ENCODE data around the gene CHAT. TPM values are rescaled to one million over a fixed set of nuclear protein-coding genes. Genes with fewer than 3 reads are reported as not detected.

CHAT gene
- polyA plus RNA-seq, 2 of the 4 experiments (the other 2 are of a cell fraction) = not detected

GRCh38 chr10:49579621-49580020 lies 34.2 kb upstream of the CHAT start:
- H3K27ac ChIP-seq = no peak overlapping the region
- ChIA-PET POLR2A (no interaction called here), CTCF (interaction anchor here (0.6 to 1.5 kb wide), 3 partner anchors 14 to 82 kb away, joined by 3 to 6 read pairs (median 5); no protein-coding TSS in a partner anchor)
- no peaks in the 10 kb centered on the region for H3K4me1 ChIP-seq
- ATAC-seq = no peak
- H3K9me3 ChIP-seq = no peaks in the 10 kb centered on the region
- DNase-seq (ENCODE audit: low read depth in 1 of 2, low spot score in 1 of 2) = no peak
- WGBS (ENCODE audit: missing lambda C conversion rate) = 13% methylated on average over 2 of the region's 2 CpGs
- FAIRE-seq = no peak
- H3K4me3 ChIP-seq = no peak overlapping the region
- TF ChIP-seq BCL3 (IDR thresholded peaks at IDR 0.05) (no peak), PBX3 (IDR thresholded peaks at IDR 0.05) (no peak), JUN (IDR thresholded peaks at IDR 0.05) (no peak), CHD2 (IDR thresholded peaks at IDR 0.05; ENCODE audit: low read length, partially characterized antibody) (no peak), HOXB13 (CRISPR knock-in tag; IDR thresholded peaks at IDR 0.05; ENCODE audit: low read depth) (no peak), FOXS1 (CRISPR knock-in tag; IDR thresholded peaks at IDR 0.05) (no peak), CBX2 (IDR thresholded peaks at IDR 0.05; ENCODE audit: borderline replicate concordance, low read depth) (no peak), ZFP36 (IDR thresholded peaks at IDR 0.05; ENCODE audit: borderline replicate concordance, partially characterized antibody) (no peak), CEBPB (IDR thresholded peaks at IDR 0.05) (no peak), CBX8 (IDR thresholded peaks at IDR 0.05) (no peak), EP300 (IDR thresholded peaks at IDR 0.05) (no peak), RAD21 (conservative IDR thresholded peaks at IDR 0.05 in 1 of 2, IDR thresholded peaks at IDR 0.05 in 1 of 2) (no peak), HMGXB4 (CRISPR knock-in tag; IDR thresholded peaks at IDR 0.05; ENCODE audit: borderline replicate concordance) (no peak), CTCF (IDR thresholded peaks at IDR 0.05) (no peak), MAX (IDR thresholded peaks at IDR 0.05) (no peak), ATOH8 (CRISPR knock-in tag; IDR thresholded peaks at IDR 0.05; ENCODE audit: low read depth) (no peak), EHF (CRISPR knock-in tag; IDR thresholded peaks at IDR 0.05) (no peak), ELK1 (IDR thresholded peaks at IDR 0.05; ENCODE audit: low read depth, low read length) (no peak), RCOR1 (IDR thresholded peaks at IDR 0.05; ENCODE audit: low read depth, low read length) (no peak)
- no peak overlapping the region for H3K4me2 ChIP-seq

GRCh38 chr10:49585387-49585786 lies 28.4 kb upstream of the CHAT start:
- ChIA-PET CTCF (no interaction called here), POLR2A (no interaction called here)
- Histone ChIP-seq H3K4me3 (no peak overlapping the region), H3K4me2 (no peak overlapping the region), H3K27ac (no peak overlapping the region), H3K9me3 (no peaks in the 10 kb centered on the region), H3K4me1 (no peaks in the 10 kb centered on the region)
- DNase-seq (ENCODE audit: low read depth in 1 of 2, low spot score in 1 of 2) = no peak
- FAIRE-seq = no peak
- ATAC-seq = no peak
- TF ChIP-seq CBX2 (IDR thresholded peaks at IDR 0.05; ENCODE audit: borderline replicate concordance, low read depth) (no peak), TP53 (CRISPR knock-in tag; IDR thresholded peaks at IDR 0.05) (no peak), NPAS2 (CRISPR knock-in tag; IDR thresholded peaks at IDR 0.05; ENCODE audit: borderline replicate concordance) (no peak), CHD2 (IDR thresholded peaks at IDR 0.05; ENCODE audit: low read length, partially characterized antibody) (no peak), ATOH8 (CRISPR knock-in tag; IDR thresholded peaks at IDR 0.05; ENCODE audit: low read depth) (no peak), REST (IDR thresholded peaks at IDR 0.05) (no peak), KDM1A (IDR thresholded peaks at IDR 0.05; ENCODE audit: low read depth) (no peak)

All from A549 (cell line).